ENCODE data around the gene TIMP2. TPM values are rescaled to one million over a fixed set of nuclear protein-coding genes. Genes with fewer than 3 reads are reported as not detected.

The TIMP2 gene
- total RNA-seq, 1 experiment from 2014 or later = 64.8 TPM

GRCh38 chr17:78896834-78897663 lies 28.1 kb downstream of the TIMP2 start:
- Histone ChIP-seq H3K36me3 (ENCODE audit: control insufficient read depth in 1 of 2, insufficient read depth in 2 of 2, low read length in 2 of 2) (no peaks in the 10 kb centered on the region), H3K4me1 (ENCODE audit: control insufficient read depth in 1 of 2, insufficient read depth in 2 of 2, low read length in 2 of 2) (peaks cover 0 to 11% of the 10 kb centered on the region in 2 experiments; a peak in 2 of 4 replicates), H4K20me1 (ENCODE audit: insufficient read depth) (no peaks in the 10 kb centered on the region), H3K9me2 (ENCODE audit: insufficient read depth) (no peaks in the 10 kb centered on the region), H3K4me3 (replicated peaks in 1 of 2; ENCODE audit: low read depth in 1 of 2, low read length in 2 of 2) (no peak overlapping the region), H3K79me2 (ENCODE audit: insufficient read depth, low read length) (peaks cover 6% of the 10 kb centered on the region; the same call in 1 of the 2 replicates), H2AFZ (ENCODE audit: low read depth, low read length, poor library complexity, severe bottlenecking) (no peak overlapping the region), H3K4me2 (ENCODE audit: low read length) (no peak overlapping the region), H3K9me3 (ENCODE audit: control insufficient read depth in 1 of 2, insufficient read depth in 1 of 2, low read depth in 1 of 2, low read length in 2 of 2) (no peaks in the 10 kb centered on the region), H3K27me3 (ENCODE audit: insufficient read depth, low read length) (no peaks in the 10 kb centered on the region), H3K9ac (ENCODE audit: low read length) (no peak overlapping the region), H3K27ac (ENCODE audit: low read depth, low read length) (no peak overlapping the region)
- ChIA-PET CTCF (interaction anchor here (2.1 kb wide), 1 partner anchor 10 kb away, joined by 5 read pairs; no protein-coding TSS in a partner anchor), POLR2A (no interaction called here), RAD21 (ENCODE audit: low non-redundant PET in 1 of 2, low total read pairs in 2 of 2, uncharacterized antibody in 2 of 2, unreplicated experiment in 2 of 2) (no interaction called here)
- ATAC-seq (no peak), DNase-seq (ENCODE audit: low read depth, low spot score) (no peak)
- intact Hi-C loops (cut with micrococcal nuclease) = no loop called here
- no TSS peak for BruUV-seq (replicated peaks)
- TF ChIP-seq CEBPB (IDR thresholded peaks at IDR 0.05; ENCODE audit: low read depth) (no peak), TCF7L2 (IDR thresholded peaks at IDR 0.05; ENCODE audit: borderline replicate concordance, extremely low read depth, insufficient read depth, insufficient read length) (no peak), EGR1 (IDR thresholded peaks at IDR 0.05; ENCODE audit: low read depth) (no peak), POLR2AphosphoS5 (IDR thresholded peaks at IDR 0.05; ENCODE audit: low read depth, low read length) (no peak), RAD21 (IDR thresholded peaks at IDR 0.05; ENCODE audit: low read depth) (no peak), ZBTB33 (IDR thresholded peaks at IDR 0.05; ENCODE audit: extremely low read depth, insufficient replicate concordance, low read length) (no peak), ATF3 (IDR thresholded peaks at IDR 0.05) (no peak), SRF (IDR thresholded peaks at IDR 0.05; ENCODE audit: low read depth) (no peak), REST (IDR thresholded peaks at IDR 0.05; ENCODE audit: low read depth) (no peak), FOSL1 (IDR thresholded peaks at IDR 0.05; ENCODE audit: low read depth) (no peak), JUND (IDR thresholded peaks at IDR 0.05) (no peak), EZH2phosphoT487 (IDR thresholded peaks at IDR 0.05; ENCODE audit: borderline replicate concordance) (no peak), POLR2A (IDR thresholded peaks at IDR 0.05; ENCODE audit: borderline replicate concordance, extremely low read depth, insufficient read depth, insufficient read length) (no peak), CTCF (IDR thresholded peaks at IDR 0.05 in 2 of 3, conservative IDR thresholded peaks at IDR 0.05 in 1 of 3; ENCODE audit: borderline replicate concordance in 1 of 3, insufficient read depth in 1 of 3, low read depth in 2 of 3, low read length in 2 of 3) (no peak), ELF1 (IDR thresholded peaks at IDR 0.05; ENCODE audit: borderline replicate concordance, low read depth) (no peak), SP1 (IDR thresholded peaks at IDR 0.05; ENCODE audit: low read depth) (no peak)

All from HCT116 (cell line).